Fibroblast of the conjunctiva (primary cell): ENCODE data around the gene ABCC5.
"Not testable (repeated sequence)": the region's sequence is repeated elsewhere in the genome, so short reads cannot be mapped to it uniquely, and the experiment has no call there.

Source experiments
- DNase-seq: peaks from one replicate; pipeline ENCODE4 v3.0.0-alpha.2; 2010; ENCODE audit warnings: low read depth

The ABCC5 gene

GRCh38 chr3:184017672-184018423, at the start of gene ABCC5:
Gene ABCC5, minus strand, starts transcription at chr3:184017884. Its CDS starts 3,492 bp downstream, at chr3:184014392.
- peak; percentile 87 for DNase-seq

- no peak for DNase-seq
Observed at GRCh38 chr3:184066211-184066610, 48.5 kb upstream of the ABCC5 start.

GRCh38 chr3:184062637-184063036, 45.0 kb upstream of the ABCC5 start:
- DNase-seq, result no peak

GRCh38 chr3:184059424-184059823, 41.7 kb upstream of the ABCC5 start:
- no peak for DNase-seq

GRCh38 chr3:184058029-184058428, 40.3 kb upstream of the ABCC5 start:
- peak; percentile 2 for DNase-seq

- no peak for DNase-seq
Observed at GRCh38 chr3:184052767-184053166, 35.1 kb upstream of the ABCC5 start, which contains the start of gene HTR3C. Gene HTR3C, plus strand, starts transcription at chr3:184053047. Its CDS starts 34 bp downstream, at chr3:184053081.

GRCh38 chr3:184050217-184050847, 32.6 kb upstream of the ABCC5 start:
- DNase-seq, result no peak

- DNase-seq, result no peak
Observed at GRCh38 chr3:184045995-184046394, 28.3 kb upstream of the ABCC5 start.

GRCh38 chr3:184042617-184043016, 24.9 kb upstream of the ABCC5 start:
- no peak for DNase-seq

- DNase-seq, result no peak
Observed at GRCh38 chr3:184040010-184040409, 22.3 kb upstream of the ABCC5 start.

GRCh38 chr3:184039414-184039813, 21.7 kb upstream of the ABCC5 start:
- no peak for DNase-seq

GRCh38 chr3:184038307-184038706, 20.6 kb upstream of the ABCC5 start:
- not testable (repeated sequence) for DNase-seq

GRCh38 chr3:184037816-184038215, 20.1 kb upstream of the ABCC5 start:
- DNase-seq, result no peak

- no peak for DNase-seq
Observed at GRCh38 chr3:184031187-184031792, 13.6 kb upstream of the ABCC5 start, which contains the start of gene HTR3D. Gene HTR3D, plus strand, starts transcription at chr3:184031742. Its CDS starts 0 bp downstream, at chr3:184031742.

GRCh38 chr3:184030536-184030935, 12.9 kb upstream of the ABCC5 start:
- DNase-seq, result no peak

- no peak for DNase-seq
Observed at GRCh38 chr3:184029443-184029842, 11.8 kb upstream of the ABCC5 start.

GRCh38 chr3:184028275-184028890, 10.7 kb upstream of the ABCC5 start:
- not testable (repeated sequence) for DNase-seq

GRCh38 chr3:184025256-184025655, 7.6 kb upstream of the ABCC5 start:
- not testable (repeated sequence) for DNase-seq

GRCh38 chr3:184022323-184022722, 4.6 kb upstream of the ABCC5 start:
- DNase-seq, result no peak

GRCh38 chr3:184018424-184018973, 815 bp upstream of the ABCC5 start:
- no peak for DNase-seq

GRCh38 chr3:184016811-184017671, 643 bp downstream of the ABCC5 start:
- DNase-seq, result no peak
